H4 (cell line): ENCODE data around the gene KMT2C. TPM values are rescaled to one million over a fixed set of nuclear protein-coding genes. Genes with fewer than 3 reads are reported as not detected.

Source experiments
- DNase-seq: peaks from one replicate; pipeline ENCODE4 v3.0.0-alpha.2; 2015; ENCODE audit warnings: low spot score
- total RNA-seq: library from RNA; depleted of rRNA; stranded (reverse); fragments of >200 nt; shearing (Covaris generic); gene quantifications from 2 replicates; pipeline ENCODE4 v1.2.3, GENCODE V29; 2014; rRNA removed

KMT2C gene
- total RNA-seq, 1 experiment from 2014 or later, result 10.1 TPM

GRCh38 chr7:152108359-152108758 is 327.4 kb downstream of the KMT2C start:
- no peak for DNase-seq

DNA sequence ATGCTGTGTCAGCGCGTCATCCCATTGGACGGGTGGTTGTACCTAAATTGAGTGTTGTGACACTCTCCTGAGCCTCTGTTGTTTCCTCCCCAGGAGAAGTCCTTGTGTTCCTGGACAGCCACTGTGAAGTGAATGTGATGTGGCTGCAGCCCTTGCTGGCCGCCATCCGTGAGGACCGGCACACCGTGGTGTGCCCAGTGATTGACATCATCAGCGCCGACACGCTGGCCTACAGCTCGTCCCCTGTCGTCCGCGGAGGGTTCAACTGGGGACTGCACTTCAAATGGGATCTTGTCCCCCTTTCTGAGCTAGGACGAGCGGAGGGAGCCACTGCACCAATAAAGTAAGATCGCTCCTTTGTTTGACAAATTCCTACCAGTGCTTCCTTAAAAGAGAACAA is 327.9 kb downstream of the KMT2C start:
- DNase-seq, result no peak

DNA sequence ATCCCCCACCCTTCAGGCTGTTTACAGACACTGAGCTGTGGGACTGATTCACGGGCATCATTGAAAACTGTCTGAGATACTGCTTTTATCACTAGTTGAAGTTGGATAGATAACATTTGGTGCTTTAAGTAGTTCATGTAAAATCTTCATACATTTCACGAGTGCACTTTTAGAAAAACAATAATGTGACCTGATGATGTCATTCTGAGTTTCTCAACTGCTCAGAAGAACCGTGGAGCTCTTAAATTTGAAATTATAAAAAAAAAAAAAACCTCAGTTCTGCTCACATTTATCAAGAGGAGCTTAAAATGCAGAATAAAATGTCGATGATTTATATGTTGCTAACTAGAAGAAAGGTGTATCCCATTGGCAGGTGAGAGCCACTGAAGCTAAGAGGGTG is 328.8 kb downstream of the KMT2C start:
- no peak for DNase-seq

GRCh38 chr7:152105205-152105604 is 330.6 kb downstream of the KMT2C start:
- DNase-seq, result no peak

- no peak for DNase-seq
These were observed 332.1 kb downstream of the KMT2C start for GRCh38 chr7:152103691-152104090.

GRCh38 chr7:152103066-152103465 is 332.7 kb downstream of the KMT2C start:
- no peak for DNase-seq

- no peak for DNase-seq
These were observed 338.5 kb downstream of the KMT2C start for GRCh38 chr7:152097330-152097729.

DNA sequence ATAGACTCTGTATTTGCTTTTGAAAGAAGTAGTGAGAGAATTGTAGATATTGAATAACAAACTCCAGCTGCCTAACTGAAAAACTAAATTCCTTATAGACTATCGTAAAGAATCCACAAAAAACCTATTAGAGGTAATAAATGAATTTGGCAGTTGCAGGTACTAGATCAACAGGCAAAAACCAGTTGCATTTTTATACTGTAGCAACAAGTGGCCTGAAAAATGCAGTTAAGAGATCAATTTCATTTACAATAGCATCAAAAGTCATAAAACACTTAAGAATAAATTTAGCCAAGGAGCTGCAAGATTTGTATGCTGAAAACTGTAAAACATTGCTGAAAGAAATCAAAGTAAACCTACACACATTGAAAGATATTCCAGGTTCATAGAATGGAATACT is 340.0 kb downstream of the KMT2C start:
- no peak for DNase-seq

- DNase-seq, result no peak
These were observed 342.1 kb downstream of the KMT2C start for GRCh38 chr7:152093717-152094116.

- DNase-seq, result no peak
These were observed 345.1 kb downstream of the KMT2C start for GRCh38 chr7:152090747-152091146.

- DNase-seq, result no peak
These were observed 346.6 kb downstream of the KMT2C start for GRCh38 chr7:152089183-152089582.

- DNase-seq, result no peak
These were observed 349.3 kb downstream of the KMT2C start for GRCh38 chr7:152086513-152086912.

DNA sequence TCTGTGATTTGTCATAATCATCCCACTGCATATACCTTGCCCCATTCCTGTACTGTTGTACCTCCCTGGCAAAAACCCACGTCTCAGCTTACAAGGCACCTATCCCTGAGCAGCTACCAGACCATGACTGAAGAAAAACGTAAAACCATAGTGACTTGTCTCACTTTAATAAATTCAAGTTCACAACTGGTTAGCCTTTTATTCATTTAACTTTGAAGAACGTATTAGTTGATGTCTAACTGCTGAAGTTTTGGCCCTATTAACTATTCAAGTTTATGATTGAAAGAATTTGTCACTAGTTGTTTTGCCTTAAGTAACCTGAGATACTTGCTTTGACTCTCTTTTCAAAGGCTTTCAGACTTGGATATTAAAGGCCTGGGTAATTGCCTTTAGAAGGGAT is 350.7 kb downstream of the KMT2C start:
- DNase-seq, result no peak

Other genes starting within 250 kb of the KMT2C start
- gene XRCC2, start 240.1 kb upstream of the KMT2C start, total RNA-seq, result 4.4 and 6.8 TPM in 2 replicates